Loucy (cell line): Measurements from ENCODE around the gene DOLK.

Experiments
- EZH2phosphoT487 ChIP-seq: fragments of 200-600 bp; IDR thresholded peaks from 2 replicates; pipeline ENCODE4 v1.6.1; 2018; ENCODE audit warnings: antibody characterized with exemption, mild to moderate bottlenecking, moderate library complexity, borderline replicate concordance
- TF ChIP-seq, protein P1 (sequence below): fragments of 200-600 bp; sonication (generic); conservative IDR thresholded peaks from 2 replicates; pipeline ENCODE4 v1.5.1; 2014; ENCODE audit warnings: mild to moderate bottlenecking, antibody characterized with exemption, low read length

GRCh38 chr9:128901379-128901778 lies 46.0 kb downstream of the DOLK start:
- TF ChIP-seq, protein P1, sequence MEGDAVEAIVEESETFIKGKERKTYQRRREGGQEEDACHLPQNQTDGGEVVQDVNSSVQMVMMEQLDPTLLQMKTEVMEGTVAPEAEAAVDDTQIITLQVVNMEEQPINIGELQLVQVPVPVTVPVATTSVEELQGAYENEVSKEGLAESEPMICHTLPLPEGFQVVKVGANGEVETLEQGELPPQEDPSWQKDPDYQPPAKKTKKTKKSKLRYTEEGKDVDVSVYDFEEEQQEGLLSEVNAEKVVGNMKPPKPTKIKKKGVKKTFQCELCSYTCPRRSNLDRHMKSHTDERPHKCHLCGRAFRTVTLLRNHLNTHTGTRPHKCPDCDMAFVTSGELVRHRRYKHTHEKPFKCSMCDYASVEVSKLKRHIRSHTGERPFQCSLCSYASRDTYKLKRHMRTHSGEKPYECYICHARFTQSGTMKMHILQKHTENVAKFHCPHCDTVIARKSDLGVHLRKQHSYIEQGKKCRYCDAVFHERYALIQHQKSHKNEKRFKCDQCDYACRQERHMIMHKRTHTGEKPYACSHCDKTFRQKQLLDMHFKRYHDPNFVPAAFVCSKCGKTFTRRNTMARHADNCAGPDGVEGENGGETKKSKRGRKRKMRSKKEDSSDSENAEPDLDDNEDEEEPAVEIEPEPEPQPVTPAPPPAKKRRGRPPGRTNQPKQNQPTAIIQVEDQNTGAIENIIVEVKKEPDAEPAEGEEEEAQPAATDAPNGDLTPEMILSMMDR = no peak
- no peak for TF ChIP-seq EZH2phosphoT487
